Activated naive CD8-positive, alpha-beta T cell treated with anti-CD3 and anti-CD28 coated beads, Interleukin-2, amount 50 U/mL, for 16 hours (primary cell): ENCODE results near the gene IGSF8.
"Not testable (repeated sequence)": the region's sequence is repeated elsewhere in the genome, so short reads cannot be mapped to it uniquely, and the experiment has no call there.

Experiments used
- DNase-seq: peaks from one replicate; pipeline ENCODE4 v3.0.0-alpha.2; 2020; ENCODE audit warnings: low read depth, low spot score

Gene IGSF8

DNA sequence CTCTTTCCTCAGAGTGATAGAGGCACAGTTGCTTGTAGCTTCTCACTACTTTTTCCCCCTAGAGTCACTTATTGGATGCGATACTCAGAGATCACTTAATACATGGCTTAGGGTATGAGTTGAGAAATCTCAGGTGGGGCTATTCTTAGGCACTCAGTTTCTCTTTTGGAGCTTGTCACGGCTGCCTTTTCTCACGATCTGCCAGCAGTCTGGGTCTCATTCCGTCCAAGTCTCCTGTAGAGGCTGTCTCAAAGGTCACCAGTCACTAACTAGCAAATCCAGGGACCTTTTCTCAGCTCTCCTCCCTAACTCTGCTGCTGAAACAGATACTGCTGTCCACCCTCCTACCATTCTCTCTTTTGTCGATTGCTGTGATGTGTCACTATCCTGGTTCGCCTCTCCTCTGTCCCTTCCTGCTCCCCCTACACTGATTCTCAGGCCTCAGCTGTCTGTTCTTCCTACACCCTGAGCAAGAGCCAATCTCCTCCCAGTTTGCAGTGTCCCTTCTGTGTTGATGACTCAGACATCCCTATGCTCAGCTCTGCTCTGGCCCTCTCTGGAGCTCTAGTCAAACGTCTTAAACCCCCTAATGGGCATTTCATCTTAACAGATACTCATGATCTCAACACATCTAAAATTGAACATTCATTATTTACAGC is 29.6 kb upstream of the IGSF8 start:
- DNase-seq: no peak

DNA sequence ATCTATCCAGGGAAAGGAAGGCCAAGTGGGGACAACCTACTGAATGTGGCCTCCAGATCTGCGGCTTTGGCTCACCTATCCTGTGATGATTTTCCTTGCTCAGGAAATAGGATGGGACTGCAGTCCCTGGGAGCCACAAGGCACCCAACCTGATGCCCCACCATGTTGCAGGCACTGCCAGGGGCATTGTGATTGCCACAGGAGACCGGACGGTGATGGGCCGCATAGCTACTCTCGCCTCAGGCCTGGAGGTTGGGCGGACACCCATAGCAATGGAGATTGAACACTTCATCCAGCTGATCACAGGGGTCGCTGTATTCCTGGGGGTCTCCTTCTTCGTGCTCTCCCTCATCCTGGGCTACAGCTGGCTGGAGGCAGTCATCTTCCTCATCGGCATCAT is 29.0 kb upstream of the IGSF8 start:
- no peak for DNase-seq

GRCh38 chr1:160126342-160126741 is 27.9 kb upstream of the IGSF8 start:
- DNase-seq: not testable (repeated sequence)

DNA sequence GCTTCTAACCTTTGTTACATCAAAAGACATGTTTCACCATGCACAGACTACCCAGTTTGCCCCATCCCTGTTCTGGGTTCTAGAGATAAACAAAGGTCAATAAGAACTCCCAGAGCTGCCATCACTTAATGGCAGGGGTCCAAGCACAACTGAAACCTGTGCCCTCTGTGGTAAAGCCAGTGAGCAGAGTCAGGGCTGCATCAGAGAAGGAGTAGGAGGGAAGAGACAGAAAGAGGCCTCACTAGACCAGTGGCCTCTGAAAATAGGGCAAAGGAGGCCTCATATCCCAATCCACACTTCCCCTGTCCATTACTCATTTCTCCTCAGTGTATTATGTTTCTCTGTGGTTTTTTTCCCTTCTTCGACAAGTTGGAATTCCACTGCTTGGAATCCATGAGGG is 27.3 kb upstream of the IGSF8 start:
- DNase-seq: no peak

DNA sequence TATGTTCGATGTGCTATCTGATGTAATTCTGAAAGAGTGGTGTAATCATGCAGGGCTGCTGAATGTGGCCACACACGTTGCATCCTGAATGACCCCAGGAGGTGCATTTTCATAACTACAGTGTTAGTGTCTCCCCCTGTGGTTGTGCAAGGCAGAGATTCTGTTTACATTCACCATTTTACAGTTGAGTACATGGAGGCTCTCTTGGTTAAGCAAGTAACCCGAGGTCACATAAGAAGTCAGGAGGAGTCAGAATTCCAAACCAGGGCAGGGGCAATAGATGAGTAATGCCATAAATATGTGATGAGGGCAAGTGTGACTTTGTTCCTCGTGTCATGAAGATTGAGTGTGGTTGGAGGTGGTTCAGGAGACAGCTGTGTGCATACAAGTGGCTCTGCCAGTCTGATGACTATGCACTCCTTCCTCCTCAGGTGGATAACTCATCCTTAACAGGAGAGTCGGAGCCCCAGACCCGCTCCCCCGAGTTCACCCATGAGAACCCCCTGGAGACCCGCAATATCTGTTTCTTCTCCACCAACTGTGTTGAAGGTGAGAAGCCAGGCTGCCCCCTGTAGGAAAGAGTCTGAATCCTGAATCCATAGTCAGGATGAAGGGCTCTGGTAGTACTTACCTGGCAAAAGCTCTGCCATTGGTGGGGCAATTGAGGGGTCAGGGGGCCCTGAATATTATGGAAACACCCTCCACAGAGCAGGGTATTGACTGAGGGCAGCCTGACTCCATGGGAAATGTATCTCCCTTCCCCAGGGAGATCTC is 26.5 kb upstream of the IGSF8 start:
- no peak for DNase-seq

- no peak for DNase-seq
These were observed 25.3 kb upstream of the IGSF8 start for GRCh38 chr1:160123726-160124125.

GRCh38 chr1:160122978-160123495 is 24.6 kb upstream of the IGSF8 start:
- no peak for DNase-seq

DNA sequence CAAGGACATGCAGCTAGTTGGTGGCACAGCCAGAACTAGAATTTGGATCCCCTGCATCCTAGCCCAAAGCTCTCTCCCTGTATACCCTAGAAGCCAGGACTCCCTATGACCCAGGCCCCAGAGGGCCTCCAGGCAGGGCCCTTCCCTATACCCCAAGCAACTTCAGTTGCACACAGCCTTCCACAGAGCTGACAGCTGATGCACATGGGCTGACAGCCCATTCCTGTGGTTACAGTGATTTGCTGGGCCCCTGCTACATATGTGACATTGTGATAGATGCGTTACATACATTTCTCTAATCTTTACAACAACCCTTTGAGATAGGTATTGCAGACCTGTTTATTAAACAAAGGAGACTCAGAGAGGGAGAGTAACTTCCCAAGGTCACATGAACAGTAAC is 23.0 kb upstream of the IGSF8 start:
- DNase-seq: no peak

- no peak for DNase-seq
These were observed 22.4 kb upstream of the IGSF8 start for GRCh38 chr1:160120797-160121196.

DNA sequence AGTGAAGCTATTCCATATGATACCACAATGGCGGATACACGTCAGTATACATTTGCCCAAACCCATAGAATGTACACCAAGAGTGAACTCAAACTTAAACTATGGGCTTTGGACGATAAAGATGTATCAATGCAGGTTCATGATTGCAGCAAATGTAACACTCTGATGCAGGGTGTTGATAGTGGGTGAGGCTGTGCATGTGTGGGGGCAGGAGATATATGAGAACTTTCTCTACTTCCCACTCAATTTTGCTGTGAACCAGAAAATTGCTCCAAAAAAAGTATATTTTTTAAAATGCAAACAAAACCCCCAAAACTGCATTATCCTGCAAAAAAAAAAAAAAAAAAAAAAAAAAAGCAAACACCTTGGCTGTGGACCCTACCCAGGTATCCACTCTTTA is 20.5 kb upstream of the IGSF8 start:
- DNase-seq: no peak

GRCh38 chr1:160117709-160118183 is 19.3 kb upstream of the IGSF8 start:
- DNase-seq: no peak

GRCh38 chr1:160117300-160117699 is 18.9 kb upstream of the IGSF8 start:
- DNase-seq: no peak

- no peak for DNase-seq
These were observed 18.1 kb upstream of the IGSF8 start for GRCh38 chr1:160116283-160117147.

GRCh38 chr1:160115545-160116282 is 17.3 kb upstream of the IGSF8 start, which contains the start of gene ATP1A2:
Gene ATP1A2 (plus strand): TSS chr1:160115759. CDS start chr1:160115862, 103 bp downstream.
- DNase-seq: no peak

GRCh38 chr1:160114085-160114484 is 15.7 kb upstream of the IGSF8 start:
- DNase-seq: no peak

DNA sequence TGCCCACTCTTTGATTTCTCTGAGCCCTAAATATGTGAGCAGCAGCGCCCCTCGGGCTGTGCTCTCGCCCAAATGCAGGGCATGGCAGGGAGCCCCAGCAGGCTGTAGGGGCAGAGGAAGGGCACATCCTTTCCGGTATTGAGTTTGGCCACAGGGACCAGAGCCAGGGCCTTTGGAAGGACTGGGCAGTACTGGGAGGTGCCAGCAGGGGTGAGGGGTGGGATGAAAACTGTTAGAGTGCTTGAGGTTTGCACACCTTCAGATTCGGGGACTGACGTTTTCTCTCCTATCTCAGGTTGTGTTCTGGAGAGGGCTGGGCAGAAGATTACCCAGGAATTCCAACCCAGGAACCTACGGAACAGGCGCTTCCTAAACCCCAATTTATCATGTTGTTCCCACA is 15.0 kb upstream of the IGSF8 start:
- no peak for DNase-seq

DNA sequence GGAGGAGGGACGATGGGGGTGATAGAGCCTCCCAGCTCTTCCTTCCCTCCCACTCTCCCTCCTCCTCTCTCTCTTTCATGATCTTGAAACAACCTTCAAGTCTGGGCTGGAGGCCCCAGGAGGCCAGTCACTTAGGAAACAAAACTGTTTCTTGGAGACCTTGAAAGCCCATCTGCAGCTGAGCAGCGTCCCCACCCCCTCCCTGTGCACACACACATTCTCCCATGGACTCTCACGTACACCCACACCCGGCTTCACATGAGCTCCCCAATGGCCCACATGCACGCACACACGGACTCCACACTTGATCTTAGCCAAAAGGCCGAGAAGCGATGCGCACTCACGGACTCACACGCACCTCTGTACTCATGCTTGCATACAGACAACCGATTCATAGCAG is 13.9 kb upstream of the IGSF8 start:
- DNase-seq: no peak

DNA sequence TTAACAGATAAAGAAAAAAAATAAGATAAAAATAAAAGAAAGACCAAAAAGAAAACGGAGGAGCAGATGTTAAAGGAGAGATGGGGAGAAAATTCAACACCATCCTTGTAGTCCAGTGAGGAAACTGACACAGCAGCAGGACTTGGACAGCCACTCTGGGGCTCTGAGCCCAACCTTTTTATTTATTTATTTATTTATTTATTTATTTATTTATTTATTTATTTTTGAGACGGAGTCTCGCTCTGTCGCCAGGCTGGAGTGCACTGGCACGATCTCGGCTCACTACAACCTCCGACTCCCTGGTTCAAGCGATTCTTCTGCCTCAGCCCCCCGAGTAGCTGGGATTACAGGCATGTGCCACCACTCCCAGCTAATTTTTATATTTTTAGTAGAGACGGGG is 13.0 kb upstream of the IGSF8 start:
- DNase-seq: not testable (repeated sequence)

- DNase-seq: no peak
These were observed 11.3 kb upstream of the IGSF8 start for GRCh38 chr1:160109686-160110085.

DNA sequence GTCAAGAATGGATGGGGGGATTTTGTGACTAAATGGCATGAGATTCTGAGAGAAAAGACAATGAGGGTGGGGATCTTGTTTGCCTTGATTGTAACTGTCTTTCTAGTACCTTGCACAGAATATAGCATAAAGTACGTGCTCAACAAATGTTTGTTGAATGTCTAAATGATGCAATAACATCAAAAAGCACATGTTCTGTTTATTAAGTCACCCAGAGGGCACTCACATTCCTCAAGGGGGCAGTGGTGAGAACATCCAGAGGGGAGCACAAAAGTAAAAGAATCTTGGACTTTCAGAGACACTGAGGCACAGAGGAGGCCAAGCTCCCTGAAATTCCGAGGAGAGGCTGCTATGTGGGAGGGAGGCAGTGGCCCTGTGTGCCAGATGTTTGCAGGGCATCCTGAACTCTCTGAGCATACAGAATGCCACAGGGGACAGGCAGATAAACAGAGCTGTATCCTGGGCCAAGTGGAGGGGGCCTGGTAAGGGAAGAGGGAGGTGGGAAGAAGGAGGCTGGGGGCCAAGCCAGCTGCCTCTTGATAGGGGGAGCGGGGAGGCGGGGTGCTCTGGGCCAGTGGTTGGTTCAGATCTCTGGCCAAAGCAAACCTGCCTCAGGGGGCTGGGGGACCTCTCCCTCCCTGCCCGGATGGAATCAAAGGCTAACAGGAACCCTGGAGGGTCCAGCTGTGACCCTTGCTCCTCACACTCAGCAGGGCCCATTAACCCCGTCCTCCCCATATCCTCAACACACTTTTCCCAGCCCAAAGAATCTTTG is 10.7 kb upstream of the IGSF8 start:
- DNase-seq: peak; percentile 25
